ENCODE results near the gene DFFB.

DNA sequence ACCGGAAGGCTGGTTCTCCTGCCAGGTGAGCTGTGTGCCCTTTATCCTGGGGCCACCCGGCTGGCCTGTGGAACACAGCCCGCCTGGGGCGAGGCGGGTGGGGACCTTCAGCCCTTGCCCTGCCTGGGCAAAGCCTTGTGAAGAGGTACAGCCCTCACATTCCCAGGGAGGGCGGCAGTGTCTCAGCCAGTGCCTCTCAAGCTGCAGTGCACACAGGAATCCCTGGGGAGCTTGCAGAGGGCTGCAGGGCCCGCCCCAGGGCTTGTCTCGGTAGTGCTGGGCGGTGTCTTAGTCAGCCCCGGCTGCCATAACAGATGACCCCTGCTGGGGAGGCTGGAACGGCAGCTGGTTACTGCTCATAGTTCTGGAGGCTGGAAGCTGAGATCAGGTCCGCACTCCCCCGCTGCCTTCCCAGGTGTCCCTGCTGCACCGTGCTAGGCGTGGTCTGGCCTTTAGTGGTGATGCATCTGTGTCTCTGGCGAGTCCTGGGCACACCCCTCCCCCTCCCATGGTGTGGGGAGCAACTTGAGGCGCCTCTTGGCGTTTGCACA lies 12.6 kb downstream of the DFFB start:
- TF ChIP-seq EZH2 (IDR thresholded peaks at IDR 0.05) (no peak), POLR2A (IDR thresholded peaks at IDR 0.05; ENCODE audit: borderline replicate concordance, extremely low read depth, insufficient read depth, insufficient read length) (no peak), POLR2AphosphoS5 (IDR thresholded peaks at IDR 0.05; ENCODE audit: low read depth, low read length) (no peak), ZFX (IDR thresholded peaks at IDR 0.05) (no peak), RAD21 (IDR thresholded peaks at IDR 0.05; ENCODE audit: low read depth) (no peak), JUND (IDR thresholded peaks at IDR 0.05) (no peak), TCF7L2 (IDR thresholded peaks at IDR 0.05; ENCODE audit: borderline replicate concordance, extremely low read depth, insufficient read depth, insufficient read length) (no peak), MAX (IDR thresholded peaks at IDR 0.05) (no peak), ATF3 (IDR thresholded peaks at IDR 0.05) (no peak), FOSL1 (IDR thresholded peaks at IDR 0.05; ENCODE audit: low read depth) (no peak)
- TF ChIP-seq, protein P1, sequence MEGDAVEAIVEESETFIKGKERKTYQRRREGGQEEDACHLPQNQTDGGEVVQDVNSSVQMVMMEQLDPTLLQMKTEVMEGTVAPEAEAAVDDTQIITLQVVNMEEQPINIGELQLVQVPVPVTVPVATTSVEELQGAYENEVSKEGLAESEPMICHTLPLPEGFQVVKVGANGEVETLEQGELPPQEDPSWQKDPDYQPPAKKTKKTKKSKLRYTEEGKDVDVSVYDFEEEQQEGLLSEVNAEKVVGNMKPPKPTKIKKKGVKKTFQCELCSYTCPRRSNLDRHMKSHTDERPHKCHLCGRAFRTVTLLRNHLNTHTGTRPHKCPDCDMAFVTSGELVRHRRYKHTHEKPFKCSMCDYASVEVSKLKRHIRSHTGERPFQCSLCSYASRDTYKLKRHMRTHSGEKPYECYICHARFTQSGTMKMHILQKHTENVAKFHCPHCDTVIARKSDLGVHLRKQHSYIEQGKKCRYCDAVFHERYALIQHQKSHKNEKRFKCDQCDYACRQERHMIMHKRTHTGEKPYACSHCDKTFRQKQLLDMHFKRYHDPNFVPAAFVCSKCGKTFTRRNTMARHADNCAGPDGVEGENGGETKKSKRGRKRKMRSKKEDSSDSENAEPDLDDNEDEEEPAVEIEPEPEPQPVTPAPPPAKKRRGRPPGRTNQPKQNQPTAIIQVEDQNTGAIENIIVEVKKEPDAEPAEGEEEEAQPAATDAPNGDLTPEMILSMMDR (IDR thresholded peaks at IDR 0.05 in 2 of 3, conservative IDR thresholded peaks at IDR 0.05 in 1 of 3; ENCODE audit: borderline replicate concordance in 1 of 3, insufficient read depth in 1 of 3, low read depth in 2 of 3, low read length in 2 of 3): no peak
- TF ChIP-seq, protein P2, sequence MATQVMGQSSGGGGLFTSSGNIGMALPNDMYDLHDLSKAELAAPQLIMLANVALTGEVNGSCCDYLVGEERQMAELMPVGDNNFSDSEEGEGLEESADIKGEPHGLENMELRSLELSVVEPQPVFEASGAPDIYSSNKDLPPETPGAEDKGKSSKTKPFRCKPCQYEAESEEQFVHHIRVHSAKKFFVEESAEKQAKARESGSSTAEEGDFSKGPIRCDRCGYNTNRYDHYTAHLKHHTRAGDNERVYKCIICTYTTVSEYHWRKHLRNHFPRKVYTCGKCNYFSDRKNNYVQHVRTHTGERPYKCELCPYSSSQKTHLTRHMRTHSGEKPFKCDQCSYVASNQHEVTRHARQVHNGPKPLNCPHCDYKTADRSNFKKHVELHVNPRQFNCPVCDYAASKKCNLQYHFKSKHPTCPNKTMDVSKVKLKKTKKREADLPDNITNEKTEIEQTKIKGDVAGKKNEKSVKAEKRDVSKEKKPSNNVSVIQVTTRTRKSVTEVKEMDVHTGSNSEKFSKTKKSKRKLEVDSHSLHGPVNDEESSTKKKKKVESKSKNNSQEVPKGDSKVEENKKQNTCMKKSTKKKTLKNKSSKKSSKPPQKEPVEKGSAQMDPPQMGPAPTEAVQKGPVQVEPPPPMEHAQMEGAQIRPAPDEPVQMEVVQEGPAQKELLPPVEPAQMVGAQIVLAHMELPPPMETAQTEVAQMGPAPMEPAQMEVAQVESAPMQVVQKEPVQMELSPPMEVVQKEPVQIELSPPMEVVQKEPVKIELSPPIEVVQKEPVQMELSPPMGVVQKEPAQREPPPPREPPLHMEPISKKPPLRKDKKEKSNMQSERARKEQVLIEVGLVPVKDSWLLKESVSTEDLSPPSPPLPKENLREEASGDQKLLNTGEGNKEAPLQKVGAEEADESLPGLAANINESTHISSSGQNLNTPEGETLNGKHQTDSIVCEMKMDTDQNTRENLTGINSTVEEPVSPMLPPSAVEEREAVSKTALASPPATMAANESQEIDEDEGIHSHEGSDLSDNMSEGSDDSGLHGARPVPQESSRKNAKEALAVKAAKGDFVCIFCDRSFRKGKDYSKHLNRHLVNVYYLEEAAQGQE (IDR thresholded peaks at IDR 0.05; ENCODE audit: low read depth): no peak
